ENCODE measurements around the gene EHMT1.

GRCh38 chr9:137761032-137761431 is 142.2 kb downstream of the EHMT1 start:
- TF ChIP-seq CTCF (IDR thresholded peaks at IDR 0.05; ENCODE audit: low read length), result no peak
- no peak for TF ChIP-seq EZH2 (IDR thresholded peaks at IDR 0.05; ENCODE audit: borderline replicate concordance, low read length)

Measured in OCI-LY1 (cell line).